IPS DF 4.7 (cell line): Measurements from ENCODE around the gene ADISSP.

Experiments
- DNase-seq: peaks from one replicate; pipeline ENCODE4 v3.0.0-alpha.2; 2013; ENCODE audit warnings: low spot score; ENCODE audit errors: extremely low read depth

Gene ADISSP

GRCh38 chr20:3739054-3739925 lies 28.3 kb downstream of the ADISSP start:
- DNase-seq: no peak

- DNase-seq: no peak
Measured at GRCh38 chr20:3738111-3739053, 29.2 kb downstream of the ADISSP start.

GRCh38 chr20:3735768-3736167 lies 31.8 kb downstream of the ADISSP start:
- no peak for DNase-seq

DNA sequence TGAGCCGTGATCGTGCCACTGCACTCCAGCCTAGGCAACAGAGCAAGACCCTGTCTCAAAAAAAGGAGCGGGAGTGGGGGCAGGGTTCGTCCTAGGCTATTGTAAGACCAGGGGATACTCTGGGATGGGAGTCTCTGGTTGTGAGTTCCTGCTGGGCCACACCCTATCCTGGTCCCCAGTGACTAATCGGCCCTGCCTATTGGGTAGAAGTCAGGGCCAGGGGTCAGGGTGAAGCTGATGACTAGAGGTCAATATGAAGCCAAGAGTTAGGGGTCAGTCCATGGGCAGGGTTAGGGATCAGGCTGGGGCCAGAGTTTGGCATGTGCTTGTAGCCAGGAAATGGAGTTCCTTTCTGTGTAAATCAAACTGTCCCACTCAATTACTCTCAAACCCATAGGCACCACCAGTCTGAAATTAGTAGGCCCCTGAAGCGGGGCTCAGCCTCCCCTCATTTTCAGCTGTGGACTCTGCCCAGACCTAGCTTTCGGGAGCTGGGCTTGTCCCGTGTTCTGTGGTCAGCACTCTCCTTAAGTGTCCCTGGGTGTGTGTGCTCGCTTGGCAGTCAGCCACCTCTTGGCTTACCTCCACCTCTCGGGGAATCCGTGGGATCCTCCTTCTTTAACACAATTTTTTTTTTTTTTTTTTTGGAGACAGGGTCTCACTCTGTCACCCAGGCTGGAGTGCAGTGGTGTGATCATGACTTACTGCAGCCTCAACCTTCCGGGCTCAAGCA lies 33.3 kb downstream of the ADISSP start:
- no peak for DNase-seq

DNA sequence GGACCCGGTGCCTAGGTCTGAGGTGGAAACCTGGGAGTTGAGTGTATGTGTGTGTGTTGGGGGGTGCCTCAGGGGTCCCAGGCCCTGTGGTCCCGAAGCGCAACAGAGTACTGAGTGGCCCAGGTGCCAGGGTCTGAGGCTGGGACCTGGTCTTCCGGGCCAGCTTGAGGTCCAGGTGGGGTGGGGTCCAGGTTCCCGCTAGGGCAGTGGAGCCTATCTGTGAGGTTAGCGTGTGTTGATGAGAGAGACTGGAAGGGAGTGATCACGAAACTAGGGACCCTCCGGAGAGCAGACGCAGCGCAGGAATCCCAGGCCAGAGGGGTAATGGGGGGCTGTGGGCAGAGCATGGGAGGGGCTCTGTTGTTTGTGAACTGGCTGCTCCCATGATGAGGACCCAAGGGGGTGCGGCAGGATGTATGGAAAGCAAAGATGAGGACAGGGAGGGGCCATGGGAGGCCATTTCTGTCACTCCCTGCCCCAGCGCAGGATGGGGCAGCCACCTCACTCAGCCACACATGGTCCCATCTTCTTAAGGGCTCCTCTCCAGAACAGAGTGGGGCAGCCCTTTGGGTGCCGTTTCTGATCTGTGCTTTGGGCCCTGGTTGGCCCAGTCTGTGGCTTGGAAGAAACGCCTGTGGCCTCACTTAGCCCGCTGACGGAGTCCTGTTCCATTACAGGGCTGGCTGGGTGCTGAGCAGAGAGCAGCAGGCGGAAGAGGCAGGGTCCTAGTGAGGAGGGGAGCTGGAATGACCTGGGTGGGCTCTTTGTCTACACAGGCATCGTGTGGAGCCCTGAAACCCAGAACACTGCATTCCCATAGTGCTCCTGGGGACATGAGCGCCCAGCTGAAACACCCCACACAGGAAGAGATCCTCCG lies 34.2 kb downstream of the ADISSP start:
- DNase-seq: no peak

- DNase-seq: no peak
Measured at GRCh38 chr20:3732327-3733118, 35.0 kb downstream of the ADISSP start, which contains the start of gene HSPA12B. HSPA12B (plus strand) TSS chr20:3732685; CDS start chr20:3738675, 5,990 bp downstream.

GRCh38 chr20:3731944-3732326 lies 35.6 kb downstream of the ADISSP start:
- no peak for DNase-seq

- no peak for DNase-seq
Measured at GRCh38 chr20:3730803-3731672, 36.5 kb downstream of the ADISSP start.

GRCh38 chr20:3729811-3730540 lies 37.6 kb downstream of the ADISSP start:
- DNase-seq: no peak

- DNase-seq: no peak
Measured at GRCh38 chr20:3729378-3729777, 38.2 kb downstream of the ADISSP start.

- no peak for DNase-seq
Measured at GRCh38 chr20:3728876-3729275, 38.7 kb downstream of the ADISSP start.

- no peak for DNase-seq
Measured at GRCh38 chr20:3728354-3728753, 39.2 kb downstream of the ADISSP start.

DNA sequence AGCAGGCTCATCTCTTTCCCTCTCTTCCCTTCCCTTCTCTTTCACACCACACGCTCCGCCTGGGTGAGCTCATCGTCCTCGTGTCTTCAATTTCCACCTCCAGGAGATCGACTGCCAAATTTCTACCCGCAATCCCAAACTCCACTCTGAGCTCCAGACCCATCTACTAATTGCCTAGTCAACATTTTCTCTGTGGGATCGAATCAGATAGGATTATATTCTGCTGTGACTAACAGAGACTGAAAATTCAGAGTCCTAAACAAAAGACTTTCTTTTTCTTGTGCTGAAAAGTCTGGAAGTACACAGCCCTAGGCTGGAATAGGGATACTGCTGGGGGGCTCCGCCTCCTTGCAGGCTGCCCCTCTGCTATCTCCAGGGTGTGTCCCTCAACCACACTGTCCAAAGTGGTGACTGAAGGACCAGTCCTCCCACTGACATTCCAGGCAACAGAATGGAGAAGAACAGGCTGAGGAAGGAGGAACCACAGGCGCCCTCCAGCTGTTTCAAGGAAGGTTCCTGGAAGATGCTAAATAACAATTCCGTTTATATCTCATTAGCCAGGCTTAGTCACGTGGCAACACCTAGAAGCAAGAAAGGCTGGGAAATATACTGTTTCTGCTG lies 40.0 kb downstream of the ADISSP start:
- no peak for DNase-seq

DNA sequence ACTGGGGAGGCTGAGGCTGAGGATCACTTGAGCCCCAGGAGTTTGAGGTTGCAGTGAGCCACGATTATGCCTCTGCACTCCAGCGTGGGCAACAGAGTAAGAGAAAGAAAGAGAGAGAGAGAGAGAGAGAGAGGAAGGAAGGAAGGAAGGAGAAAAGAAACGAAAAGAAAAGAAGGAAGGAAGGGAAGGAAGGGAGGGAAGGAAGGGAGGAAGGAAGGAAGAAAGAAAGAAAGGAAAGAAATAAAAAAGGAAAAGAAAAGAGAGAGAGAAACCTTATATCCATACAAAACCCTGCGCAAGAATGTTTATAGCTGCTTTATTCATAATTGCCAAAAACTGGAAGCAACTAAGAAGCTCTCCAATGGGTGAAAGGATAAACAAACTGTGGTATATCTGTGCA lies 43.2 kb downstream of the ADISSP start:
- no peak for DNase-seq

DNA sequence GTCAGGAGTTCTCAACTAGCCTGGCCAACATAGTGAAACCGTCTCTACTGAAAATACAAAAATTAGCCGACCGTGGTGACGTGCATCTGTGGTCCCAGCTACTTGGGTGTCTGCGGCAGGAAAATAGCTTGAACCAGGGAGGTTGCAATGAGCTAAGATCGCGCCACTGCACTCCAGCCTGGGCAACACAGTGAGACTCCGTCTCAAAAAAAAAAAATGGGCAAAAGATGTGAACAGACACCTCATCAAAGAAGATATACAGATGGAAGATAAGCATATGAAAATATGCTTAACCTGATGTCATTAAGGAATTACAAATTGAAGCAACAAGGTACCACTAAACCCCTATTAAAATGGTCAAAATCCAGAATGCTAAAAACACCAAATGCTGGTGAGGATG lies 44.3 kb downstream of the ADISSP start:
- DNase-seq: no peak

- no peak for DNase-seq
Measured at GRCh38 chr20:3721912-3722311, 45.6 kb downstream of the ADISSP start.

DNA sequence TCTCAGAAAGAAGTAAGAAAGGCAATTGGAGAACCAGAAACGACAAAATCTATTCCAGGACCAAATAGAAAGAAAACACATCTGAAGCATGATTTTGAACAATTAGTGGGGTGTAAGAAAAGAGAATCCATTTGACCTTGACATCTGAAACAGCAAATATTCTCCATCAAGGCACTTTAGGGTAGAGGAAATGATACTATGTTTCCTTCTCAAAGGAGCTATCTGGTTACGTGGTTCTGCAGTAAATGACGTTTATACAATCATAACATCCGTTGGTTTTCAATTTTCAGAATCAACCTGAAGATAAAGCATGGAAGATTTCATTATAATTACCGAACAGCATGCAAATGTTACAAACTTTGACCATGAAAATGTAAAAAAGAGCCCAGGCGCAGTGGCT lies 46.9 kb downstream of the ADISSP start:
- DNase-seq: no peak

DNA sequence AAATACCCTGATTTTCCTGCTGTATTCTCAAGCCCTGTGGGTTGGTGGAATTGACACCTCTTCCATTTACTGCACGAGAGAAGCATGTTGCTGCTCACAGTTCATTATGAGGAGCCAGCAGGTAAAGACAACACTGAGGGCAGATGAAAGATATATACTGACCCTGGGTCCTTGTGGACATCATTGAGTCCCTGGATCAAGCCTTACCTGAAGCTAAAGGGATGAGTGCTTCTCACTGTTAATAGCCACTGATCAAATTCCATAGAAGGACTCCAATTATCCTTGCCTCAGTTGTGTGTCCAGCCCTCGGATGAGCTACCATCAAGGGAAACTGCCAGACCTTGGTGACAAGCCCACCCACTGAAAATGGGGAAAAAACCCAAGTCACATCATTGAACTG lies 47.5 kb downstream of the ADISSP start:
- DNase-seq: no peak
